Endothelial cell of umbilical vein (primary cell): ENCODE results near the gene FARP1. TPM values are rescaled to one million over a fixed set of nuclear protein-coding genes. Genes with fewer than 3 reads are reported as not detected.

ENCODE experiments used
- BruUV-seq: library from RNA; stranded (reverse); fragments of 400-500 nt; replicated peaks from 2 replicates; lab custom pipeline; 2021; lab: Mats Ljungman, UMichigan
- CTCF ChIA-PET: fragments of 300-600, 350-600 bp; sonication (Branson Sonifier 250); formaldehyde crosslinking; loops from one replicate; lab custom pipeline; 2021; ENCODE audit warnings: antibody characterized with exemption, inconsistent platforms; lab: Charles Lee
- POLR2A ChIA-PET: fragments of 300-600, 350-600 bp; sonication (Branson Sonifier 250); formaldehyde crosslinking; loops from one replicate; lab custom pipeline; 2021; ENCODE audit warnings: antibody characterized with exemption, inconsistent platforms; lab: Charles Lee
- DNase-seq: peaks from one replicate; pipeline ENCODE4 v3.0.0-alpha.2; 2011; ENCODE audit warnings: low read depth, low spot score
- FAIRE-seq: peaks from 2 replicates; lab custom pipeline; 2011; peaks lifted over from hg19 to GRCh38; lab: Jason Lieb, UNC
- H2AFZ ChIP-seq: 2 replicates; pipeline ENCODE4 v1.6.0; 2012; ENCODE audit warnings: low read depth, low read length, control low read depth, inconsistent platforms
- H3K27ac ChIP-seq: 2 replicates; pipeline ENCODE4 v1.5.1; 2011; ENCODE audit warnings: low read depth, mild to moderate bottlenecking, control low read depth, low read length, moderate library complexity; ENCODE audit not compliant: insufficient read depth
- H3K27me3 ChIP-seq, 2 experiments: 2 replicates each; pipeline versions ENCODE4 v1.6.0 to v1.6.1; 2011; ENCODE audit warnings: low read length in 2 of 2, mixed read lengths in 1 of 2; ENCODE audit not compliant: control insufficient read depth in 2 of 2, insufficient read depth in 2 of 2
- H3K36me3 ChIP-seq, 2 experiments: 2 replicates in 1 of 2; 3 replicates in 1 of 2; pipeline ENCODE4 v1.5.1; 2011; ENCODE audit warnings: low read length in 2 of 2, mild to moderate bottlenecking in 1 of 2, moderate library complexity in 1 of 2; ENCODE audit not compliant: control insufficient read depth in 2 of 2, insufficient read depth in 2 of 2; ENCODE audit errors: extremely low read depth in 1 of 2
- H3K4me1 ChIP-seq: 3 replicates; pipeline ENCODE4 v1.5.1; 2011; ENCODE audit warnings: mild to moderate bottlenecking, low read length; ENCODE audit not compliant: control insufficient read depth, insufficient read depth; ENCODE audit errors: extremely low read depth
- H3K4me2 ChIP-seq: 2 replicates; pipeline ENCODE4 v1.6.1; 2011; ENCODE audit warnings: low read length, control low read depth, mixed read lengths; ENCODE audit not compliant: insufficient read depth
- H3K4me3 ChIP-seq, 3 experiments: fragments of 200-600 bp in 1 of 3; sonication (generic), shearing (Covaris generic) in 1 of 3; replicated peaks in 1 of 3; 2 replicates each; pipeline ENCODE4 v1.5.1; 2011 to 2016; ENCODE audit warnings: control low read depth in 3 of 3, low read length in 3 of 3, mild to moderate bottlenecking in 2 of 3, inconsistent platforms in 1 of 3, low read depth in 1 of 3, moderate library complexity in 1 of 3; ENCODE audit not compliant: insufficient read depth in 1 of 3
- H3K79me2 ChIP-seq: 2 replicates; pipeline ENCODE4 v1.6.0; 2012; ENCODE audit warnings: low read length, inconsistent platforms; ENCODE audit not compliant: control insufficient read depth, insufficient read depth
- H3K9ac ChIP-seq: replicated peaks from 2 replicates; pipeline ENCODE3; 2011; ENCODE audit warnings: low read length, control low read depth; ENCODE audit not compliant: insufficient read depth; ENCODE audit errors: extremely low read depth
- H3K9me1 ChIP-seq: replicated peaks from 3 replicates; pipeline ENCODE4 v1.6.0; 2011; ENCODE audit warnings: mild to moderate bottlenecking, low read length; ENCODE audit not compliant: control insufficient read depth, insufficient read depth; ENCODE audit errors: extremely low read depth
- H3K9me3 ChIP-seq: replicated peaks from 2 replicates; pipeline ENCODE4 v1.5.1; 2012; ENCODE audit warnings: low read length, inconsistent platforms; ENCODE audit not compliant: control insufficient read depth, insufficient read depth
- H4K20me1 ChIP-seq: replicated peaks from 2 replicates; pipeline ENCODE3; 2011; ENCODE audit warnings: mild to moderate bottlenecking, low read length; ENCODE audit not compliant: control insufficient read depth, insufficient read depth; ENCODE audit errors: extremely low read depth
- EZH2 ChIP-seq: IDR thresholded peaks from 2 replicates; pipeline ENCODE4 v1.6.1; 2012; ENCODE audit warnings: borderline replicate concordance, low read depth, mild to moderate bottlenecking, moderate library complexity, low read length, inconsistent platforms; ENCODE audit not compliant: severe bottlenecking
- FOS ChIP-seq: IDR thresholded peaks from 2 replicates; pipeline ENCODE4 v1.6.1; 2011; ENCODE audit warnings: mild to moderate bottlenecking, low read length, moderate library complexity, borderline replicate concordance; ENCODE audit not compliant: insufficient read depth
- GATA2 ChIP-seq: IDR thresholded peaks from 2 replicates; pipeline ENCODE4 v1.7.0; 2011; ENCODE audit warnings: low read depth, mild to moderate bottlenecking, moderate library complexity, mixed read lengths, low read length; ENCODE audit not compliant: insufficient read length, insufficient read depth
- JUN ChIP-seq: IDR thresholded peaks from 2 replicates; pipeline ENCODE4 v1.6.1; 2011; ENCODE audit warnings: borderline replicate concordance, low read depth; ENCODE audit not compliant: insufficient read length, insufficient read depth
- MYC ChIP-seq: IDR thresholded peaks from one replicate; pipeline ENCODE4 v1.6.1; 2011; ENCODE audit warnings: mild to moderate bottlenecking, low read depth, low read length
- POLR2A ChIP-seq: IDR thresholded peaks from 2 replicates; pipeline ENCODE4 v1.6.1; 2012; ENCODE audit warnings: low read depth, mild to moderate bottlenecking, control low read depth, low read length
- POLR2AphosphoS5 ChIP-seq: IDR thresholded peaks from 2 replicates; pipeline ENCODE4 v1.6.1; 2012; ENCODE audit warnings: low read depth, mild to moderate bottlenecking, control low read depth, low read length, moderate library complexity; ENCODE audit not compliant: insufficient read depth
- dilution Hi-C: fragments of 300-500 bp; cut with MboI; formaldehyde crosslinking; loops from one replicate; pipeline ENCODE4 v1.15.0; 2019; ENCODE audit warnings: low sequenced_read_pairs; ENCODE audit not compliant: extremely low pct_ligation_motif_present
- intact Hi-C: fragments of 100-400 bp; cut with micrococcal nuclease; formaldehyde crosslinking; loops from one replicate; pipeline ENCODE4 v1.10.0; 2022
- polyA plus RNA-seq, 4 experiments: library from polyadenylated mRNA; depleted of rRNA in 3 of 4; stranded (reverse) in 3 of 4; unstranded in 1 of 4; fragments of >200 nt; gene quantifications; 2 replicates each; pipeline versions ENCODE4 v1.2.1 to v1.2.3, GENCODE V29; 2011 to 2012; ENCODE audit warnings: missing spikeins in 1 of 4
- total RNA-seq: library from RNA; stranded (reverse); gene quantifications from 2 replicates; pipeline ENCODE4 v1.2.3, GENCODE V29; 2021
- TF ChIP-seq, protein P1 (sequence below), 2 donors: IDR thresholded peaks; 1 replicate in 1 of 2; 2 replicates in 1 of 2; pipeline ENCODE4 v1.5.1; 2011; ENCODE audit warnings: low read length in 2 of 2, mild to moderate bottlenecking in 2 of 2, moderate library complexity in 2 of 2, control low read depth in 1 of 2, inconsistent platforms in 1 of 2, low read depth in 1 of 2; ENCODE audit not compliant: insufficient read depth in 1 of 2; ENCODE audit errors: extremely low read depth in 1 of 2
- TF ChIP-seq, protein P2 (sequence below): IDR thresholded peaks from 2 replicates; pipeline ENCODE4 v1.6.1; 2011; ENCODE audit not compliant: insufficient read depth, insufficient read length

FARP1 gene
- total and polyA plus RNA-seq, 2 donors (not counting 3 experiments of a cell fraction or from before 2014, with no cell fraction given): 19.0 to 77.7 TPM

DNA sequence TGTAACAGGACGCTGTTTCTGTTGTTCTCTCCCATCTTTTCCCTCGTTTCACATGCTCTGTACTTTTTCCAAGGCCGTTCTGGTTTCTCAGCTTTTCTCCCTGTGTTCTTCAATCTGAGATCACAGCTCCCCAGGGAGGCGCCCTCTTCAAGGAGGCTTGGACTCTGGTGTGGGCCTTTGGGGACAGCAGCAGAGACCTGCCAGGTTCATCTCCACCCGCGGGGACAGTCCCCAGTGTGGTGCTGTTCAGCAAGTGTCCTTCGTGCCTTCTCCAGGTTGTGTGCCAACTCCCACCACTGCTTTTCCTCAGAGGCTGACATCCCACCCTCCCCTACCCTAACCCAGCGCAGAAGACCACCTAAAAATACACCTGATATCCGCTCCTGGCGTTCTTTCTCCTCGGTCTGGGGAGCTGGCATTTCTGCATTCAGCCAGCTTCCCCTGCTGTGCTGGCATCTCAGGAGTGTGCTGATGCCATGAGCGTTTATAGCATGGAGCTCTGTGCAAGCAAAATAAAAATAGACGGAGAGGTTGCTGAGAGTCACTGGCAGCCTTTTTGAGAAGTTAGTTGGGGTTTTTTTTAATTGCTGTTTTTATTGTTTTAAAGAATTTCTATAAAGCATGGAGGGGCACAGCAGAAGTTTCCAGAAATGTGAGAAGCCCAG, 284.6 kb downstream of the FARP1 start:
- Histone ChIP-seq H4K20me1 (no peaks in the 10 kb centered on the region), H3K27me3 (no peaks in the 10 kb centered on the region), H3K4me2 (no peak overlapping the region), H3K79me2 (no peaks in the 10 kb centered on the region), H2AFZ (no peak overlapping the region), H3K9ac (no peak overlapping the region), H3K4me1 (no peaks in the 10 kb centered on the region), H3K9me3 (no peaks in the 10 kb centered on the region), H3K4me3 (no peak overlapping the region), H3K36me3 (peaks cover 0 to 5% of the 10 kb centered on the region in 2 experiments), H3K27ac (no peak overlapping the region), H3K9me1 (no peaks in the 10 kb centered on the region)
- DNase-seq (no peak), FAIRE-seq (no peak)
- TF ChIP-seq POLR2AphosphoS5: no peak
- no peak for TF ChIP-seq GATA2
- TF ChIP-seq MYC: no peak
- no peak for TF ChIP-seq EZH2
- no peak for TF ChIP-seq POLR2A
- TF ChIP-seq, protein P1, sequence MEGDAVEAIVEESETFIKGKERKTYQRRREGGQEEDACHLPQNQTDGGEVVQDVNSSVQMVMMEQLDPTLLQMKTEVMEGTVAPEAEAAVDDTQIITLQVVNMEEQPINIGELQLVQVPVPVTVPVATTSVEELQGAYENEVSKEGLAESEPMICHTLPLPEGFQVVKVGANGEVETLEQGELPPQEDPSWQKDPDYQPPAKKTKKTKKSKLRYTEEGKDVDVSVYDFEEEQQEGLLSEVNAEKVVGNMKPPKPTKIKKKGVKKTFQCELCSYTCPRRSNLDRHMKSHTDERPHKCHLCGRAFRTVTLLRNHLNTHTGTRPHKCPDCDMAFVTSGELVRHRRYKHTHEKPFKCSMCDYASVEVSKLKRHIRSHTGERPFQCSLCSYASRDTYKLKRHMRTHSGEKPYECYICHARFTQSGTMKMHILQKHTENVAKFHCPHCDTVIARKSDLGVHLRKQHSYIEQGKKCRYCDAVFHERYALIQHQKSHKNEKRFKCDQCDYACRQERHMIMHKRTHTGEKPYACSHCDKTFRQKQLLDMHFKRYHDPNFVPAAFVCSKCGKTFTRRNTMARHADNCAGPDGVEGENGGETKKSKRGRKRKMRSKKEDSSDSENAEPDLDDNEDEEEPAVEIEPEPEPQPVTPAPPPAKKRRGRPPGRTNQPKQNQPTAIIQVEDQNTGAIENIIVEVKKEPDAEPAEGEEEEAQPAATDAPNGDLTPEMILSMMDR (IDR thresholded peaks at IDR 0.05; ENCODE audit: extremely low read depth in 1 of 2, insufficient read depth in 1 of 2, low read depth in 1 of 2, low read length in 2 of 2): no peak
- TF ChIP-seq JUN: no peak
- TF ChIP-seq, protein P2, sequence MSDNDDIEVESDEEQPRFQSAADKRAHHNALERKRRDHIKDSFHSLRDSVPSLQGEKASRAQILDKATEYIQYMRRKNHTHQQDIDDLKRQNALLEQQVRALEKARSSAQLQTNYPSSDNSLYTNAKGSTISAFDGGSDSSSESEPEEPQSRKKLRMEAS: no peak
- no peak for TF ChIP-seq FOS
- ChIA-PET CTCF (no interaction called here), POLR2A (no interaction called here)
- intact Hi-C loops: no loop called here
- dilution Hi-C loops: loop anchor here (25.0 kb wide), 1 partner anchor 235 kb away; no protein-coding TSS in a partner anchor
- BruUV-seq: no TSS peak
